NCI-H1694 treated with DMSO at 0.1 percent for 48 hours (cell line): ENCODE measurements around the gene CYBB.
A peak's percentile ranks its signal among the peaks of the same experiment; 100 is the strongest.
"Not testable (repeated sequence)": the region's sequence is repeated elsewhere in the genome, so short reads cannot be mapped to it uniquely, and the experiment has no call there.

Source experiments
- DNase-seq: peaks from one replicate; lab custom pipeline; 2025; lab: John Stamatoyannopoulos, UW

Gene CYBB

DNA sequence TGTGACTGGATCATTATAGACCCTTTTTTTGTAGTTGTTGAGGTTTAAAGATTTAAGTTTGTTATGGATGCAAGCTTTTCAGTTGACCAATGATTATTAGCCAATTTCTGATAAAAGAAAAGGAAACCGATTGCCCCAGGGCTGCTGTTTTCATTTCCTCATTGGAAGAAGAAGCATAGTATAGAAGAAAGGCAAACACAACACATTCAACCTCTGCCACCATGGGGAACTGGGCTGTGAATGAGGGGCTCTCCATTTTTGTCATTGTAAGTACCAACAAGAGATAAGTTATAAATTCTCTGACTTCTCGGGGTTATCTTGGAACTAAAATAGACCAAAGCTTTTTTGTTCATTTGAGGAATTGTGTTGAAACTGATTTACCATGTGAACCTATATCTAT lies at the start of gene CYBB:
TSS of gene CYBB (plus strand) at position 203 of the 400 bp plus-strand sequence. CDS start at position 222, 19 bp downstream.
- DNase-seq: no peak

DNA sequence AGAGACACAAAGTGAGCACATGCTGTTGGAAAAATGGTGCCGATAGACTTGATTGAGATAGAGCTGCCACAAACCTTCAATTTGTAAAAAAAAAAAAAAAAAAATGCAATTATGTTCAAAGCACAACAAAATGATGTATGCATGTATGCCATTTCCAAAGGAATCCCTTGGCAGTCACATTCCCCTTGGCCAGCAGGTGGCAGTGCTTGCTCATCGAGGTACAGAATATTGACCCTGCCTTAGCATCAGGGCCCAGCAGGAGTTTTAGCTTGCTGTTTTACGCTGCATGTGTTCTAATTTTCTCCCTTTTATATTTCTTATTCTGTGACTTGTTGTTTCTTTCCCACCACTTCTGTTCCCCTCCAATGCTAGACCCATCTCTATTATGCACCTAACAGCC lies 34.5 kb upstream of the CYBB start:
- DNase-seq: peak; percentile 55

- DNase-seq: no peak
Observed at GRCh38 chrX:37745835-37746217, 34.0 kb upstream of the CYBB start.

DNA sequence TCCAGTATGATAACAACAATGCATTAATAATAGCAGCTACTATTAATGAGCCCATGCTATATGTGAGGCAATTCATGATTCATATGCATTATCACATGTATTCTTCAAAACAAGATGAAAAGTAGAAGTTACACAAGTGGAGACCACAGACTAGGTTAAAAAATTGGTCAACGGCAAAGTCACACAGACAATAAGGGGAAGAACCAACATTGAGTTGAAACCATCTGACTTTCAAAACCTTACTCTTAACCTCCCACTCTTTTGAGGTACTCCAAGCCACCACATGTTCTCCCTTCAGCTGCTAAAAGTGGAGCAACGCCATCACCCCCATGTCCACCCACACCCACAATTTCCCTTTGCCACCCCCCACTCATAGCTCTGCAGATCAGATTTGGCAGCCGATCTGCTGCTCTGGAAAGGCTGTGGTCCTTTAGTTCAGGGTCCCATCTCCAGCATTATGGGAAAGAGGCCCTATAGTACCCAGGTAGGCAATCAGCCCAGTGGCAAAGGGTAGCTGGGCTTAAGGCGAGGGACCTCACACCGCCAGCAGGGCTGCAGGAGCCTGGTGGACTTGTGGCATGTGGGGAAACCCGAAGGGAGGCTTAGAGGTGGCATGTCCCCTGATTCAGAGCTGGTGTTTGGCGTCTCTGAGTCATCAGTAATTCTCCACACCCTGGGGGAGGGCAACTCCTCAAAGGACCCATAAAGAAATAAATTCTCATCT lies 33.5 kb upstream of the CYBB start:
- no peak for DNase-seq

GRCh38 chrX:37746951-37747350 lies 32.9 kb upstream of the CYBB start:
- no peak for DNase-seq

- DNase-seq: no peak
Observed at GRCh38 chrX:37752281-37752680, 27.6 kb upstream of the CYBB start.

GRCh38 chrX:37752936-37753335 lies 26.9 kb upstream of the CYBB start:
- no peak for DNase-seq

- DNase-seq: no peak
Observed at GRCh38 chrX:37753384-37753783, 26.5 kb upstream of the CYBB start.

DNA sequence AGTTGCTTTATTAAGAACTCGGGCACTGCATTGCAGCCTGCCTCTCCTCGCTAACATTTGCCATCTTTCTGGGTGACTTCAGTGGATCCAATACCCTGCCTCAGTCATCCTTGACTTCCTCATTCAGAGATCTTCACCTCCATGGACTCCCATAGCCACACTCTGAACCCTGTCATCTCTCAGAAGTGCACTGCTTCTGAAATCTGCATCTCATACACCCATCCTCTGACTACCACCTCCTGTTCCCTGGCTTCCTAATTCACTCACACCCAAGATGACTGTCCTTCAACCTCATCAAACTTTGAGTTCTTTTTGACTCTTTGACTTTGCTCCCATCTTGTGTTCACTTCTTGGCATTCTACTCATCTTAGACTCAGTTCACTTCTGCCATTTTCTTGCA lies 25.3 kb upstream of the CYBB start:
- DNase-seq: no peak

- DNase-seq: no peak
Observed at GRCh38 chrX:37755025-37755424, 24.8 kb upstream of the CYBB start.

GRCh38 chrX:37757082-37757481 lies 22.8 kb upstream of the CYBB start:
- no peak for DNase-seq

- DNase-seq: no peak
Observed at GRCh38 chrX:37759351-37759750, 20.5 kb upstream of the CYBB start.

- DNase-seq: no peak
Observed at GRCh38 chrX:37759878-37760418, 19.9 kb upstream of the CYBB start.

- DNase-seq: no peak
Observed at GRCh38 chrX:37763400-37763799, 16.5 kb upstream of the CYBB start.

GRCh38 chrX:37765507-37765906 lies 14.4 kb upstream of the CYBB start:
- DNase-seq: no peak

GRCh38 chrX:37767430-37767829 lies 12.4 kb upstream of the CYBB start:
- DNase-seq: no peak

DNA sequence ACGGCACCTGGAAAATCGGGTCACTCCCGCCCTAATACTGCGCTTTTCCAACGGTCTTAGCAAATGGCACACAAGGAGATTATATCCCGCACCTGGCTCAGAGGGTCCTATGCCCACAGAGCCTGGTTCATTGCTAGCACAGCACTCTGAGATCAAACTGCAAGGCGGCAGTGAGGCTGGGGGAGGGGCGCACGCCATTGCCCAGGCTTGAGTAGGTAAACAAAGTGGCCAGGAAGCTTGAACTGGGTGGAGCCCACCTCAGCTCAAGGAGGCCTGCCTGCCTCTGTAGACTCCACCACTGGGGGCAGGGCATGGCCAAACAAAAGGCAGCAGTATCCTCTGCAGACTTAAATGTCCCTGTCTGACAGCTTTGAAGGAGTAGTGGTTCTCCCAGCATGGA lies 11.0 kb upstream of the CYBB start:
- not testable (repeated sequence) for DNase-seq

- no peak for DNase-seq
Observed at GRCh38 chrX:37776283-37776986, 3.4 kb upstream of the CYBB start.

DNA sequence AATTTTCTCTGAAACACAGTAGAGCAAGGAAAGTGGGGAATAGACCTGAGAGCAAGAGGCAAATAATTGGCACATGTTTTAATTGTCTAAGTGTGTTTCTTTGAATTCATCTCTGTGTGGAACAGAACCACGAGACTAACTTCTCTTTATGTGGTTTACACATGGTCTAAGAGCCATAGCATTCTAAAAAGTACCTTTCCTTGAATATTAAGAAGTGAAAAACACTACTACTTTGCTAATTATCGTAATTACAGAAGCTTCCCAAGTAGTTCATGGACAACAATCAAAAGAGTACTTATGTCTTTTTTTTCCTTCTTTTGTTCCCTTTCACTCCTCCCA lies 2.9 kb upstream of the CYBB start:
- DNase-seq: no peak

DNA sequence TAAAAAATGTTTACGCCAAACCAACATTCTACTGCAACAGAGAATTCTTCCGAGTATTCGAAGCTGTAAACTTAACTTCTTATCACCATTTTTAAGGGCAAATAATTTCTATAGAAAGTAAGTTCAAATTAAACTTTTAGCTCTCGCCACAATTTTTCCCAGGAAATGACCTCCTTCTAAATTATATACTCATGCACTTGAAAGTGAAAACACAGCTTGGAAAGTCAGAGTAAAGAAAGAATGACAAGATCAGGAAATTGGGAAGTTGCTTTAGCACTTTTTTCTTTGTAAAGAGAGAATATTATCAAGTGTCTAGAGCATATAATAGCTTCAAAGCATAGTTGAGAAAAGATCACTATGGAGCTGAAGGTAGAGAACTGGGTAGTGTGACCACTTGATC lies 1.2 kb downstream of the CYBB start:
- no peak for DNase-seq

- DNase-seq: no peak
Observed at GRCh38 chrX:37781814-37782213, 2.0 kb downstream of the CYBB start.

GRCh38 chrX:37782359-37782758 lies 2.5 kb downstream of the CYBB start:
- no peak for DNase-seq

- no peak for DNase-seq
Observed at GRCh38 chrX:37783305-37783704, 3.4 kb downstream of the CYBB start.

GRCh38 chrX:37785569-37785968 lies 5.7 kb downstream of the CYBB start:
- no peak for DNase-seq
